AG04449 (cell line): Measurements from ENCODE around the gene DLX6.
A peak's percentile ranks its signal among the peaks of the same experiment; 100 is the strongest.

Source experiments
- CTCF ChIA-PET: fragments of 350-600 bp; formaldehyde crosslinking; extraction: SDS; loops from one replicate; lab custom pipeline; 2021; ENCODE audit warnings: antibody characterized with exemption; lab: Yijun Ruan, JAX
- POLR2A ChIA-PET: fragments of 400-600, 350-600 bp; formaldehyde crosslinking; extraction: SDS; loops from one replicate; lab custom pipeline; 2020; ENCODE audit warnings: antibody characterized with exemption, inconsistent platforms; lab: Yijun Ruan, JAX
- DNase-seq: peaks from one replicate; pipeline ENCODE4 v3.0.0-alpha.2; 2010; ENCODE audit warnings: low read depth, low spot score
- H3K4me3 ChIP-seq: 2 replicates; pipeline ENCODE4 v1.5.1; 2011; ENCODE audit warnings: low read depth, mild to moderate bottlenecking, control low read depth, low read length
- TF ChIP-seq, protein P1 (sequence below): IDR thresholded peaks from one replicate; pipeline ENCODE4 v1.5.1; 2011; ENCODE audit warnings: mild to moderate bottlenecking, moderate library complexity, low read length, control low read depth, inconsistent platforms; ENCODE audit not compliant: insufficient read depth; ENCODE audit errors: missing control alignments

The DLX6 gene

DNA sequence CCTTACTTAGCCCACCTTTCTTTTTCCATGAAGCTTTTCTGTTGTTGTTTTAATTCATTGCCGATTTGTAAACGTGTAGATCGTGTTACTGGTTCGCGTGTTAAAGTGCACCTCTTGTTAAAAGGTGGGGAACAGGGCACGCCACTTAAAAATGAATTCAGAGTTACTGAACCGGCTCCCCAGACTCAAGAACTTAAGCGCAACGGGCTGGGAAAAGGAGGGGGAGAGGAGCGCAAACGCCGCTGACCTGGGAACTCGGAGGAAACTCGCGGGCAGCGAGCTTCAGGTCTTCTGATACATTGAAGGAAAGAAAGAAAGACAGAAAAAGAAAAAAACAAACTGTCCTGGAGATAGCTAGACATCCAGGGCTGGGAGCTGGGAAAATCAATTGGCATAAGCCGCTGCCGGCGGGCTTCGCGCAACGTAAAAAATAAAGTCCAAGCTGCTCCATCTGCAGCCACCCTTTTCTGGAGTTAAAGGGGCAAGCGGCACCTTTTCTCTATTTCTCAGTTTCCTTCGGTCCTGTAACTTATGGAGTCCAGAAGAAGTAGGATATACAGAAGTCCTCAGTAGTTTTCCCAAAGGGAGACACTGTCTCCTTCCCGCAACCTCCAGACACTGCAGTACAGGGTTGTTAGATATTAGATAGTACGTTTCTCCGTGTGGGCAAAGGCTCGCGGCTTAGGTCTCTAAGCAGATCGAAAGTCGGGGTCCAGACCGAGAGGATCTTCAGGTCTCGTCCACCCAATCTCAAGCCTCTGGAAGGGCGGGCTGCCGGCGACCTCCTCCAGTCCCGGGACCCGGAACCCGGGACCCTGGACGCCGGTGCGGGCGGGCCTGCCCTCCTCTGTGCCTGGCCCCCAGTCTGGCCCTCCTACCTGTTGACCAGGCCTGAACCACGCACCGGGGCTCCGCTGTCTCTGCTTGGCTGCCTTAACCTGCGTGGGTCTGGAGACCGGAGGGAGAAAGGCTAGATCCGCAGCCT is 1.8 kb upstream of the DLX6 start:
- TF ChIP-seq, protein P1, sequence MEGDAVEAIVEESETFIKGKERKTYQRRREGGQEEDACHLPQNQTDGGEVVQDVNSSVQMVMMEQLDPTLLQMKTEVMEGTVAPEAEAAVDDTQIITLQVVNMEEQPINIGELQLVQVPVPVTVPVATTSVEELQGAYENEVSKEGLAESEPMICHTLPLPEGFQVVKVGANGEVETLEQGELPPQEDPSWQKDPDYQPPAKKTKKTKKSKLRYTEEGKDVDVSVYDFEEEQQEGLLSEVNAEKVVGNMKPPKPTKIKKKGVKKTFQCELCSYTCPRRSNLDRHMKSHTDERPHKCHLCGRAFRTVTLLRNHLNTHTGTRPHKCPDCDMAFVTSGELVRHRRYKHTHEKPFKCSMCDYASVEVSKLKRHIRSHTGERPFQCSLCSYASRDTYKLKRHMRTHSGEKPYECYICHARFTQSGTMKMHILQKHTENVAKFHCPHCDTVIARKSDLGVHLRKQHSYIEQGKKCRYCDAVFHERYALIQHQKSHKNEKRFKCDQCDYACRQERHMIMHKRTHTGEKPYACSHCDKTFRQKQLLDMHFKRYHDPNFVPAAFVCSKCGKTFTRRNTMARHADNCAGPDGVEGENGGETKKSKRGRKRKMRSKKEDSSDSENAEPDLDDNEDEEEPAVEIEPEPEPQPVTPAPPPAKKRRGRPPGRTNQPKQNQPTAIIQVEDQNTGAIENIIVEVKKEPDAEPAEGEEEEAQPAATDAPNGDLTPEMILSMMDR, result no peak
- CTCF ChIA-PET, result no interaction called here
- no peak overlapping the region for H3K4me3 ChIP-seq
- no peak for DNase-seq
- POLR2A ChIA-PET, result no interaction called here

DNA sequence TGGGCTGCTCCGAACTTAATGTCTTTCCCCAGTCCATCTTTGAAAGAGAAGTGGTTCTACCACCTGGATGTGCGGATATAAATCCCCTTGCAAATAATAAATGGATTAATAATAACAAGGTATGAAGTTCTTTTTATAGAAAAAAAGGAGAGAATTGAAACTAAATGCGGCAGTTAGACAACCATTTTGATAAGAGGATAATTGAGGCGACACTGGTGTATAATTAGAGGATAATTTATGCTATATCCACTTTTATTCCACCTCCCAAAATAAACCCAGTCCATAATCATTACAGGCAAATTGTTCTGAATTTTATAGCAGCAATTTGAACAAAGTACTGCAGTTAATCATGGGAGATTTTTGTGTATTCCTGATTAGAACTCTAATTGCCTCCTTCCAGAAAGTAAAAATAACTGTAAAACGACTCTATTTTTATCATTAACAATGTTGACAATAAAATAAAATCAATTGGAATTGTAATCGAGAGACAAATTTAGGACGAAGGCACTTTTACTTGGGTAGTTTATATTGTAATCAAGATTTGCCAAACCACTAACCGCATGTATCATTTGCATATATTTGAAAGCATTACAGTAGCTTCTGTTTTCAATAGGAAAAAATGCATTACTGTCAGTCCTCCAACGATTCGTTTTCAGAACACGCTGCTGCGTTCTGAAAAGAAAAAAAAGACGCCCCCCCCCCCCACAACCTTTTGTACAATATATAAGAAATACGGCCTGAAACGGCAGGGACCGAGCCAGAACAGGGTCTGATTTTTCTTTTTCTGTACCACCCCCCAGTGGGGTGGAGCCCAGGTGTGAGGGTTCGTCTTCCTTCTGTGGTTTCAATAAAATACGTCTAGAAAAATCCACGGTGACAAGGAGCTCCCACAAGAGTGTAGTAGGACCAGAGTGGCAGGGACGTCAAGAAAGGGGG is 838 bp upstream of the DLX6 start:
- ChIA-PET POLR2A (no interaction called here), CTCF (no interaction called here)
- no peak overlapping the region for H3K4me3 ChIP-seq
- DNase-seq, result no peak
- TF ChIP-seq, protein P1, result no peak

DNA sequence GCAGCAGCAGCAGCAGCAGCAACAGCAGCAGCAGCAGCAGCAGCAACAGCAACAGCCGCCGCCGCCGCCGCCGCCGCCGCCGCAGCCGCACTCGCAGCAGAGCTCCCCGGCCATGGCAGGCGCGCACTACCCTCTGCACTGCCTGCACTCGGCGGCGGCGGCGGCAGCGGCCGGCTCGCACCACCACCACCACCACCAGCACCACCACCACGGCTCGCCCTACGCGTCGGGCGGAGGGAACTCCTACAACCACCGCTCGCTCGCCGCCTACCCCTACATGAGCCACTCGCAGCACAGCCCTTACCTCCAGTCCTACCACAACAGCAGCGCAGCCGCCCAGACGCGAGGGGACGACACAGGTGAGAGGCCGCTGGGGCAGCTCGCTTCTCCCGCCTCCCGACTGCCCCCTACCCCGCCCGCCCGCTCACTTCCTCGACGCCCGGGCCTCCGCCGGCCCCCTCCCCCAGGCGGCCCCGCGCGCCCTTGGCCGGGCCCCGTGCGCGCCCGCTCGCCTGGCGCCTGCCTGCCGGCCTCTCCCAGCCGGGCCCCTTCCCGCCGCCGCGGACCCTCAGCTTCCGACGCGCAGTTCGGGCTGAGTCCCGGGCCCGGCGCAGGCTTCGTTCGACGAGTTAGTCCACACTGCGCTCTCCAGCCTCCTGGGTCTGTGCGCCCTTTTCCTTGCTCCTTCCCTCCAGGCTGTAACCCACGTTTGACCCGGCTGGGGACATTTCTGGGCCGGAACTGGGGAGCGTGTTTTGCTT is 882 bp downstream of the DLX6 start:
- DNase-seq, result no peak
- peak overlapping the region; percentile 46 for H3K4me3 ChIP-seq
- POLR2A ChIA-PET, result no interaction called here
- TF ChIP-seq, protein P1, result no peak
- CTCF ChIA-PET, result interaction anchor here (1.3 kb wide), 1 partner anchor 21 kb away, joined by 5 read pairs; no protein-coding TSS in a partner anchor

DNA sequence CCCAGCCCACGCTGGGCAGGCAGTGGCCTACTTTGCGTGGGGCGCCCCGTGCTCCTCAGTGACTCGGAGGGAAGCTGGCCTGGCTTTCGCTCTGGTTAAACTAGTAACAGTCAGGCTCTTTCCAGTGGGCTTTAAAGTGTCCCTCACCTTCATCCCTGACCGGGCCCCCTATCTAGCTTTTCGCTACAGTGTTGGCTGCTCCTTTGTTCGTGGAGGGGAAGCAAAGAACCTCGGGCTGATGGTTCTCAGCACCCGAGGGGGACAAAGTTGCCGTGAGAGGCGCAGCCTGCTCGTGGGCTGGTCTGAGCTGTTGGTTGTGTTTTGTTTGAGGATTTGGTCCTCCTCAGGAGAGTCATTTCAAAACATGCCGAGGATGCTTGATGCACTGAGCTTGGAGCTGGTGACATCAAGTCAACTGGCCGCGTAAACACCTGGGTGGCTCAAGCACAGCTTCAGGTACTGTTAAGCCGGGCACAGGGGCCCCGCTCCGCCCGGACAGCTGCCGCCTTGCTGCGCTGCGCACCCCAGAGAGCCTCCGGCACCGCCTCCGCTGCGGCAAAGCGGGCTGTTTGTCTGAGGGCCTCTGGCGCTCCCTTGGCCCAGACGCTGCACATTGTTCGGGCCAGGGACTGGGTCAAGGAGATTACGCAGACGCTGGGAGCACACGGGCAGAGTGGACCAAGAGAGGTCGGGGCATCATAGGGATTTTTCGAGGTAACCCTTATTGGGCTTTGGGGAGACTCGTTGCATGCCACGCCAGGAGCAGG is 1.6 kb downstream of the DLX6 start:
- no peak overlapping the region for H3K4me3 ChIP-seq
- CTCF ChIA-PET, result interaction anchor here (1.3 kb wide), 1 partner anchor 21 kb away, joined by 5 read pairs; no protein-coding TSS in a partner anchor

DNA sequence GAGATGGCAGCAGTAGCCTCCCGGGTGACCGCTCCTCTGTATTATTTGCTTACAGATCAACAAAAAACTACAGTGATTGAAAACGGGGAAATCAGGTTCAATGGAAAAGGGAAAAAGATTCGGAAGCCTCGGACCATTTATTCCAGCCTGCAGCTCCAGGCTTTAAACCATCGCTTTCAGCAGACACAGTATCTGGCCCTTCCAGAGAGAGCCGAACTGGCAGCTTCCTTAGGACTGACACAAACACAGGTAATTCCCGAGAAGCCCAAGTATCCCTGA is 2.2 kb downstream of the DLX6 start:
- ChIA-PET CTCF (no interaction called here), POLR2A (no interaction called here)
- no peak for DNase-seq
- no peak overlapping the region for H3K4me3 ChIP-seq
- TF ChIP-seq, protein P1, result no peak

More for the DNA sequence above, 1.6 kb downstream of the DLX6 start:
- TF ChIP-seq, protein P1, result no peak
- no peak for DNase-seq
- POLR2A ChIA-PET, result no interaction called here
